Thymus (tissue), 14 donors: ENCODE measurements around the gene DMRTC1B. TPM values are rescaled to one million over a fixed set of nuclear protein-coding genes. Genes with fewer than 3 reads are reported as not detected.
"Not testable (repeated sequence)": the region's sequence is repeated elsewhere in the genome, so short reads cannot be mapped to it uniquely, and the experiment has no call there.

Experiments used
- DNase-seq, 9 donors: peaks; one replicate each; pipeline ENCODE4 v3.0.0-alpha.2; 2013; ENCODE audit warnings: low spot score in 9 of 9, low read depth in 6 of 9, missing footprints in 1 of 9
- H3K27ac ChIP-seq, 2 donors: one replicate each; pipeline ENCODE4 v1.5.1; 2013; ENCODE audit warnings: control low read depth in 1 of 2, low read depth in 1 of 2, low read length in 1 of 2, mild to moderate bottlenecking in 1 of 2, moderate library complexity in 1 of 2
- H3K27me3 ChIP-seq, 2 donors: one replicate each; pipeline ENCODE4 v1.5.1; 2013; ENCODE audit warnings: low read length in 1 of 2; ENCODE audit not compliant: control insufficient read depth in 2 of 2, insufficient read depth in 1 of 2
- H3K36me3 ChIP-seq, 2 donors: one replicate each; pipeline ENCODE4 v1.5.1; 2013; ENCODE audit warnings: low read length in 1 of 2, mild to moderate bottlenecking in 1 of 2, moderate library complexity in 1 of 2; ENCODE audit not compliant: control insufficient read depth in 2 of 2, insufficient read depth in 2 of 2
- H3K4me1 ChIP-seq, 2 donors: one replicate each; pipeline ENCODE4 v1.5.1; 2013; ENCODE audit warnings: low read length in 2 of 2; ENCODE audit not compliant: control insufficient read depth in 2 of 2, insufficient read depth in 2 of 2
- H3K4me3 ChIP-seq, 2 donors: one replicate each; pipeline ENCODE4 v1.5.1; 2013; ENCODE audit warnings: low read length in 2 of 2, control low read depth in 1 of 2, mild to moderate bottlenecking in 1 of 2
- H3K9me3 ChIP-seq, 2 donors: one replicate each; pipeline ENCODE4 v1.5.1; 2013; ENCODE audit warnings: low read length in 1 of 2, mild to moderate bottlenecking in 1 of 2; ENCODE audit not compliant: control insufficient read depth in 2 of 2, insufficient read depth in 1 of 2
- WGBS: extraction: QIAGEN DNeasy Blood & Tissue Kit; methylation state at CpG from one replicate; pipeline ENCODE4 v1.1.7; 2013; 5-methylcytosine and 5-hydroxymethylcytosine counted together
- long read RNA-seq, 10 donors: transcript quantifications; one replicate each; lab custom pipeline, GENCODE V29; 2026
- polyA plus RNA-seq: library from polyadenylated mRNA; stranded (reverse); fragments of 200-250 nt; gene quantifications from one replicate; pipeline ENCODE4 v1.2.3, GENCODE V29; 2013
- total RNA-seq: library from RNA; stranded (reverse); fragments of 120-200 nt; gene quantifications from one replicate; pipeline ENCODE4 v1.2.4, GENCODE V29; 2013
- donor health status: healthy.

Gene DMRTC1B
- total RNA-seq: 0.14 TPM
- polyA plus RNA-seq: 1.3 TPM
- long read RNA-seq, donor 1: 0 reads
- long read RNA-seq, donor 2: 0 reads
- long read RNA-seq, donor 3: 0 reads
- long read RNA-seq, donor 4: 0 reads
- long read RNA-seq, donor 5, partial matches to known transcripts: 0 of 1 reads
- long read RNA-seq, donor 5, other reads (novel, unspliced or antisense): 0 of 1 reads
- long read RNA-seq, donor 6: 0 reads
- long read RNA-seq, donor 7: 0 reads
- long read RNA-seq, donor 8: 0 reads
- long read RNA-seq, donor 9, partial matches to known transcripts: 0 of 1 reads
- long read RNA-seq, donor 9, other reads (novel, unspliced or antisense): 0 of 1 reads
- long read RNA-seq, donor 10: 0 reads

GRCh38 chrX:72776653-72777466, at the start of gene DMRTC1B:
DMRTC1B (plus strand) TSS chrX:72776890; CDS start chrX:72845136, 68,246 bp downstream.
- not testable (repeated sequence) for H3K9me3 ChIP-seq, DNase-seq, H3K4me3 ChIP-seq, H3K27ac ChIP-seq, H3K27me3 ChIP-seq, H3K4me1 ChIP-seq, H3K36me3 ChIP-seq
- WGBS: no CpG with 5 or more reads among the region's 44 CpGs

- 94% methylated on average over 7 of the region's 7 CpGs for WGBS
- H3K9me3 ChIP-seq: no peaks in the 10 kb centered on the region
- H3K4me3 ChIP-seq: no peak overlapping the region
- no peaks in the 10 kb centered on the region for H3K36me3 ChIP-seq
- no peaks in the 10 kb centered on the region for H3K4me1 ChIP-seq
- no peak overlapping the region for H3K27ac ChIP-seq
- H3K27me3 ChIP-seq: no peaks in the 10 kb centered on the region
- no peak for DNase-seq
Observed at GRCh38 chrX:72727846-72728245, 48.8 kb upstream of the DMRTC1B start.

- not testable (repeated sequence) for H3K27me3 ChIP-seq, H3K27ac ChIP-seq, H3K9me3 ChIP-seq, DNase-seq, H3K4me1 ChIP-seq, H3K4me3 ChIP-seq, H3K36me3 ChIP-seq
- 65% methylated on average over 8 of the region's 8 CpGs for WGBS
Observed at GRCh38 chrX:72733636-72734035, 43.1 kb upstream of the DMRTC1B start.

- WGBS: 55% methylated on average over 1 of the region's 1 CpG
- H3K4me3 ChIP-seq: no peak overlapping the region
- DNase-seq: no peak
Observed at GRCh38 chrX:72735561-72735960, 41.1 kb upstream of the DMRTC1B start.

GRCh38 chrX:72745546-72745945, 31.1 kb upstream of the DMRTC1B start:
- H3K9me3 ChIP-seq, DNase-seq, H3K4me3 ChIP-seq, H3K4me1 ChIP-seq, H3K27me3 ChIP-seq, H3K36me3 ChIP-seq, H3K27ac ChIP-seq: not testable (repeated sequence)
- no CpG with 5 or more reads among the region's 7 CpGs for WGBS

More at GRCh38 chrX:72735561-72735960, 41.1 kb upstream of the DMRTC1B start:
- Histone ChIP-seq H3K4me1 (no peaks in the 10 kb centered on the region), H3K36me3 (no peaks in the 10 kb centered on the region), H3K9me3 (no peaks in the 10 kb centered on the region), H3K27me3 (no peaks in the 10 kb centered on the region), H3K27ac (no peak overlapping the region)

GRCh38 chrX:72748545-72748944, 28.1 kb upstream of the DMRTC1B start:
- not testable (repeated sequence) for H3K4me3 ChIP-seq, H3K9me3 ChIP-seq, H3K27ac ChIP-seq, H3K4me1 ChIP-seq, DNase-seq, H3K27me3 ChIP-seq, H3K36me3 ChIP-seq
- no CpG with 5 or more reads among the region's 3 CpGs for WGBS

- not testable (repeated sequence) for H3K27me3 ChIP-seq, H3K27ac ChIP-seq, DNase-seq, H3K4me1 ChIP-seq, H3K9me3 ChIP-seq, H3K36me3 ChIP-seq, H3K4me3 ChIP-seq
- no CpG with 5 or more reads among the region's 9 CpGs for WGBS
Observed at GRCh38 chrX:72760454-72760853, 16.2 kb upstream of the DMRTC1B start.

- H3K4me3 ChIP-seq, H3K27me3 ChIP-seq, DNase-seq, H3K27ac ChIP-seq, H3K36me3 ChIP-seq, H3K9me3 ChIP-seq, H3K4me1 ChIP-seq: not testable (repeated sequence)
- no CpG with 5 or more reads among the region's 15 CpGs for WGBS
Observed at GRCh38 chrX:72777467-72777790, 739 bp downstream of the DMRTC1B start.

GRCh38 chrX:72778146-72778545, 1.5 kb downstream of the DMRTC1B start:
- no CpG with 5 or more reads among the region's 6 CpGs for WGBS
- H3K4me3 ChIP-seq, H3K9me3 ChIP-seq, H3K27ac ChIP-seq, H3K27me3 ChIP-seq, H3K4me1 ChIP-seq, H3K36me3 ChIP-seq, DNase-seq: not testable (repeated sequence)
